DND-41 (cell line): ENCODE results near the gene C14orf119.

ENCODE experiments used
- ATAC-seq: fragments of 200-7000 bp; cut with Tn5 transposase; 3 replicates; pipeline ENCODE4 v1.9.1; 2021; ENCODE audit warnings: low read depth; ENCODE audit not compliant: insufficient read depth
- DNase-seq: peaks from one replicate; pipeline ENCODE4 v3.0.0-alpha.2; 2020
- H2AFZ ChIP-seq: 2 replicates; pipeline ENCODE4 v1.6.0; 2012; ENCODE audit warnings: low read depth, low read length
- H3K27ac ChIP-seq: 2 replicates; pipeline ENCODE4 v1.5.1; 2012; ENCODE audit warnings: low read length, inconsistent platforms
- H3K27me3 ChIP-seq: fragments of 200-600 bp; sonication (generic); 2 replicates; pipeline ENCODE4 v1.6.0; 2012; ENCODE audit warnings: low read length, mild to moderate bottlenecking, inconsistent platforms; ENCODE audit not compliant: insufficient read depth, poor library complexity
- H3K36me3 ChIP-seq: 2 replicates; pipeline ENCODE4 v1.5.1; 2012; ENCODE audit warnings: low read length, inconsistent platforms; ENCODE audit not compliant: insufficient read depth
- H3K4me1 ChIP-seq: 2 replicates; pipeline ENCODE4 v1.5.1; 2012; ENCODE audit warnings: mild to moderate bottlenecking, low read length; ENCODE audit not compliant: insufficient read depth
- H3K4me2 ChIP-seq: 2 replicates; pipeline ENCODE4 v1.6.0; 2012; ENCODE audit warnings: mild to moderate bottlenecking, moderate library complexity, low read length, inconsistent platforms; ENCODE audit not compliant: insufficient read depth
- H3K4me3 ChIP-seq, 2 experiments: fragments of 200-600 bp in 1 of 2; shearing (Covaris generic) in 1 of 2; 2 replicates each; pipeline ENCODE4 v1.5.1; 2012 to 2016; ENCODE audit warnings: inconsistent platforms in 2 of 2, low read length in 2 of 2, mild to moderate bottlenecking in 2 of 2, low read depth in 1 of 2, moderate library complexity in 1 of 2
- H3K79me2 ChIP-seq: 2 replicates; pipeline ENCODE4 v1.6.0; 2012; ENCODE audit warnings: low read length, inconsistent platforms; ENCODE audit not compliant: insufficient read depth
- H3K9ac ChIP-seq: 2 replicates; pipeline ENCODE4 v1.6.0; 2012; ENCODE audit warnings: low read depth, mild to moderate bottlenecking, inconsistent platforms, low read length, moderate library complexity
- H3K9me3 ChIP-seq: 2 replicates; pipeline ENCODE4 v1.5.1; 2012; ENCODE audit warnings: low read length, moderate library complexity, mild to moderate bottlenecking, inconsistent platforms; ENCODE audit not compliant: insufficient read depth, severe bottlenecking
- H4K20me1 ChIP-seq: 2 replicates; pipeline ENCODE4 v1.6.0; 2012; ENCODE audit warnings: low read length; ENCODE audit not compliant: insufficient read depth
- CTCF ChIP-seq: IDR thresholded peaks from 2 replicates; pipeline ENCODE4 v1.5.1; 2012; ENCODE audit warnings: borderline replicate concordance, low read length, moderate library complexity, mild to moderate bottlenecking; ENCODE audit not compliant: poor library complexity, severe bottlenecking; ENCODE audit errors: extremely low read depth
- EZH2 ChIP-seq: IDR thresholded peaks from 3 replicates; pipeline ENCODE4 v1.6.1; 2012; ENCODE audit warnings: borderline replicate concordance, low read depth, mild to moderate bottlenecking, moderate library complexity, low read length, inconsistent platforms; ENCODE audit not compliant: severe bottlenecking

C14orf119 gene

DNA sequence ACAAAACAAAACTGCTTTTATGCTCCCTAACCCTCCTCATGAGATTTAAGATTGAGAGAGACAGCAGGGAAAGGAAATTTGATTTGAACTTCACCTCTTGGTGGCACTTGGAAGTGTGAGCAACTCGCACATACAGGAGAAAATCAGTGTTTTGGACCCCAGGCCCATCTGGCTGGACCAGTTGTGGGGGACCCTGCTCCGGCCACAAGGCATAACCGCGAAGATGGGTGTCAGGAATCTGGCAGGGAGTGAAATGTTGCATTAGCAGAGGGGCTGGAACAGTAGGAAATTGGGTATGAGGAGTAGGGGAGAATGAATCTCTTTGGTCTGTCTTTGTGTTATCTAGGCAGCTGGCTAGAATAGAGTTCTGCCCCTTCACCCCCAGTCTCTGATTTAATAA is 8.3 kb downstream of the C14orf119 start:
- ATAC-seq, result no peak
- H3K27ac ChIP-seq, result no peak overlapping the region
- no peaks in the 10 kb centered on the region; the same call in 1 of the 2 replicates for H4K20me1 ChIP-seq
- no peak overlapping the region for H3K9ac ChIP-seq
- H3K36me3 ChIP-seq, result no peaks in the 10 kb centered on the region
- H3K4me2 ChIP-seq, result no peak overlapping the region
- peaks cover 10% of the 10 kb centered on the region for H3K27me3 ChIP-seq
- no peaks in the 10 kb centered on the region for H3K79me2 ChIP-seq
- H3K4me3 ChIP-seq, result no peak overlapping the region
- H3K4me1 ChIP-seq, result no peaks in the 10 kb centered on the region
- TF ChIP-seq EZH2, result no peak
- TF ChIP-seq CTCF, result no peak
- no peak for DNase-seq
- no peak overlapping the region for H2AFZ ChIP-seq
- H3K9me3 ChIP-seq, result no peaks in the 10 kb centered on the region

- Histone ChIP-seq H3K4me3 (no peak overlapping the region), H4K20me1 (no peaks in the 10 kb centered on the region; the same call in 1 of the 2 replicates), H3K4me1 (no peaks in the 10 kb centered on the region), H3K9ac (no peak overlapping the region), H3K9me3 (no peaks in the 10 kb centered on the region), H3K36me3 (no peaks in the 10 kb centered on the region), H2AFZ (no peak overlapping the region), H3K27ac (no peak overlapping the region), H3K27me3 (peaks cover 10% of the 10 kb centered on the region), H3K79me2 (no peaks in the 10 kb centered on the region), H3K4me2 (no peak overlapping the region)
- DNase-seq (no peak), ATAC-seq (no peak)
- no peak for TF ChIP-seq CTCF
- no peak for TF ChIP-seq EZH2
These were observed 8.8 kb downstream of the C14orf119 start for GRCh38 chr14:23104070-23104590.

DNA sequence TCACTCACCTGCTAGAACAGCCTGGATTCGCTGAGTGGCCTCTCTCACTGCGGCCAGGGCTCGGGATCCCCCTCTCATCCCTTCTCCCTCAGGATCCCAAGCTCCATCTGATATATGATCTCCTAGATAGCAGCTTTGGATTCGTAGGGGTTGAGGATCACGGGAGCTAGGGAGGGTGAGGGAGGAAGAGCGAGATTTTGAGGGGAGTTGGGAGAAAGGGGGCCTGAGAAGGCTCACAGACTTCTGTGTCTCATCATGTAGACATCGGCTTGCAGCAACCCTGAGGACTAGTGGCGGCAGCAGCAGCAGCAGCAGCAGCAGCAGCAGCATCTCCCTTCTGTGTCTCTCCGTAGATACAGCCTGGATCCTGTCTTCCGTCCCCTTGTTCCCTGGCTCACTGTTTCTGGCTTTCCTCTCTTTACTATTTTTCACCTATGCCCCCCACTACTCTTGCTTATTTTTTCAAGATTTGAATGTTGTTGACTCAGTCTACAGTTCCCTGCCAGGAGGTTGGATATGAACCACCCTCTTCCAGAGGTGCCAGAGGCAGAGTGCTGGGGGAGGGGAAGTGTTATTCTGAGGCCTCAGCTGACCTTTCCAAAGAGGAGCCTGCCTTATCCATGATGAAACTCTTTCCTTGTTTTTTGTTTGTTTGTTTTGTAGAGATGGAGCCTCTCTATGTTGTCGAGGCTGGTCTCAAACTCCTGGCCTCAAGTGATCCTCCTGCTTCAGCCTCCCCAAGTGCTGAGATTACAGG is 9.5 kb downstream of the C14orf119 start, which contains the start of gene CIROP:
Gene CIROP, minus strand, starts transcription at position 399 of the 757 bp plus-strand sequence. Its CDS starts 69 bp downstream, at position 330.
- no peak for ATAC-seq
- Histone ChIP-seq H3K4me2 (no peak within 1 kb of the TSS), H3K9me3 (no peaks in the 10 kb centered on the region), H3K27me3 (peaks cover 10% of the 10 kb centered on the region), H3K36me3 (no peaks in the 10 kb centered on the region), H3K27ac (no peak within 1 kb of the TSS), H3K4me3 (no peak within 1 kb of the TSS), H3K9ac (no peak within 1 kb of the TSS), H3K79me2 (no peaks in the 10 kb centered on the region), H3K4me1 (no peaks in the 10 kb centered on the region), H4K20me1 (no peaks in the 10 kb centered on the region), H2AFZ (no peak within 1 kb of the TSS)
- no peak for DNase-seq
- TF ChIP-seq EZH2, result no peak
- TF ChIP-seq CTCF, result no peak
